GM19463 (cell line): ENCODE results near the gene SIMC1.
"Not testable (repeated sequence)": the region's sequence is repeated elsewhere in the genome, so short reads cannot be mapped to it uniquely, and the experiment has no call there.

Experiments
- ATAC-seq: cut with Tn5 transposase; IDR thresholded peaks from one replicate; pipeline ENCODE4 v1.9.1; 2021; ENCODE audit warnings: mild to moderate bottlenecking, moderate library complexity; ENCODE audit not compliant: unreplicated experiment

Gene SIMC1

GRCh38 chr5:176214466-176215021 is 23.7 kb upstream of the SIMC1 start:
- not testable (repeated sequence) for ATAC-seq

GRCh38 chr5:176216393-176216916 is 21.8 kb upstream of the SIMC1 start:
- ATAC-seq, result not testable (repeated sequence)

- ATAC-seq, result not testable (repeated sequence)
Observed at GRCh38 chr5:176217188-176217729, 21.0 kb upstream of the SIMC1 start.

GRCh38 chr5:176217764-176218163 is 20.5 kb upstream of the SIMC1 start:
- not testable (repeated sequence) for ATAC-seq

- ATAC-seq, result not testable (repeated sequence)
Observed at GRCh38 chr5:176222006-176222405, 16.2 kb upstream of the SIMC1 start.

GRCh38 chr5:176228358-176228757 is 9.9 kb upstream of the SIMC1 start:
- ATAC-seq, result not testable (repeated sequence)

GRCh38 chr5:176233253-176233652 is 5.0 kb upstream of the SIMC1 start:
- not testable (repeated sequence) for ATAC-seq

GRCh38 chr5:176235155-176235554 is 3.1 kb upstream of the SIMC1 start:
- ATAC-seq, result not testable (repeated sequence)

GRCh38 chr5:176238645-176239283 is 540 bp downstream of the SIMC1 start:
- ATAC-seq, result peak; percentile 23

- not testable (repeated sequence) for ATAC-seq
Observed at GRCh38 chr5:176239304-176239703, 1.1 kb downstream of the SIMC1 start.

GRCh38 chr5:176244318-176244717 is 6.1 kb downstream of the SIMC1 start:
- not testable (repeated sequence) for ATAC-seq

GRCh38 chr5:176245074-176245473 is 6.8 kb downstream of the SIMC1 start:
- not testable (repeated sequence) for ATAC-seq

- ATAC-seq, result not testable (repeated sequence)
Observed at GRCh38 chr5:176245489-176245888, 7.3 kb downstream of the SIMC1 start.

- not testable (repeated sequence) for ATAC-seq
Observed at GRCh38 chr5:176250691-176251090, 12.5 kb downstream of the SIMC1 start.

GRCh38 chr5:176252171-176252570 is 13.9 kb downstream of the SIMC1 start:
- ATAC-seq, result not testable (repeated sequence)

- ATAC-seq, result not testable (repeated sequence)
Observed at GRCh38 chr5:176253370-176254065, 15.3 kb downstream of the SIMC1 start.

- ATAC-seq, result not testable (repeated sequence)
Observed at GRCh38 chr5:176254066-176254393, 15.8 kb downstream of the SIMC1 start.

- not testable (repeated sequence) for ATAC-seq
Observed at GRCh38 chr5:176257871-176258505, 19.8 kb downstream of the SIMC1 start.

- not testable (repeated sequence) for ATAC-seq
Observed at GRCh38 chr5:176260682-176261081, 22.5 kb downstream of the SIMC1 start.

- ATAC-seq, result not testable (repeated sequence)
Observed at GRCh38 chr5:176266448-176266847, 28.2 kb downstream of the SIMC1 start.

GRCh38 chr5:176289018-176289417 is 50.8 kb downstream of the SIMC1 start:
- ATAC-seq, result not testable (repeated sequence)
